Endothelial cell of umbilical vein (primary cell): ENCODE data around the gene VIT. TPM values are rescaled to one million over a fixed set of nuclear protein-coding genes. Genes with fewer than 3 reads are reported as not detected.

ENCODE experiments used
- BruUV-seq: library from RNA; stranded (reverse); fragments of 400-500 nt; replicated peaks from 2 replicates; lab custom pipeline; 2021; lab: Mats Ljungman, UMichigan
- CTCF ChIA-PET: fragments of 300-600, 350-600 bp; sonication (Branson Sonifier 250); formaldehyde crosslinking; loops from one replicate; lab custom pipeline; 2021; ENCODE audit warnings: antibody characterized with exemption, inconsistent platforms; lab: Charles Lee
- POLR2A ChIA-PET: fragments of 300-600, 350-600 bp; sonication (Branson Sonifier 250); formaldehyde crosslinking; loops from one replicate; lab custom pipeline; 2021; ENCODE audit warnings: antibody characterized with exemption, inconsistent platforms; lab: Charles Lee
- DNase-seq: peaks from one replicate; pipeline ENCODE4 v3.0.0-alpha.2; 2011; ENCODE audit warnings: low read depth, low spot score
- FAIRE-seq: peaks from 2 replicates; lab custom pipeline; 2011; peaks lifted over from hg19 to GRCh38; lab: Jason Lieb, UNC
- H2AFZ ChIP-seq: 2 replicates; pipeline ENCODE4 v1.6.0; 2012; ENCODE audit warnings: low read depth, low read length, control low read depth, inconsistent platforms
- H3K27ac ChIP-seq: 2 replicates; pipeline ENCODE4 v1.5.1; 2011; ENCODE audit warnings: low read depth, mild to moderate bottlenecking, control low read depth, low read length, moderate library complexity; ENCODE audit not compliant: insufficient read depth
- H3K27me3 ChIP-seq, 2 experiments: 2 replicates each; pipeline versions ENCODE4 v1.6.0 to v1.6.1; 2011; ENCODE audit warnings: low read length in 2 of 2, mixed read lengths in 1 of 2; ENCODE audit not compliant: control insufficient read depth in 2 of 2, insufficient read depth in 2 of 2
- H3K36me3 ChIP-seq, 2 experiments: 2 replicates in 1 of 2; 3 replicates in 1 of 2; pipeline ENCODE4 v1.5.1; 2011; ENCODE audit warnings: low read length in 2 of 2, mild to moderate bottlenecking in 1 of 2, moderate library complexity in 1 of 2; ENCODE audit not compliant: control insufficient read depth in 2 of 2, insufficient read depth in 2 of 2; ENCODE audit errors: extremely low read depth in 1 of 2
- H3K4me1 ChIP-seq: 3 replicates; pipeline ENCODE4 v1.5.1; 2011; ENCODE audit warnings: mild to moderate bottlenecking, low read length; ENCODE audit not compliant: control insufficient read depth, insufficient read depth; ENCODE audit errors: extremely low read depth
- H3K4me2 ChIP-seq: 2 replicates; pipeline ENCODE4 v1.6.1; 2011; ENCODE audit warnings: low read length, control low read depth, mixed read lengths; ENCODE audit not compliant: insufficient read depth
- H3K4me3 ChIP-seq, 3 experiments: fragments of 200-600 bp in 1 of 3; sonication (generic), shearing (Covaris generic) in 1 of 3; replicated peaks in 1 of 3; 2 replicates each; pipeline ENCODE4 v1.5.1; 2011 to 2016; ENCODE audit warnings: control low read depth in 3 of 3, low read length in 3 of 3, mild to moderate bottlenecking in 2 of 3, inconsistent platforms in 1 of 3, low read depth in 1 of 3, moderate library complexity in 1 of 3; ENCODE audit not compliant: insufficient read depth in 1 of 3
- H3K79me2 ChIP-seq: 2 replicates; pipeline ENCODE4 v1.6.0; 2012; ENCODE audit warnings: low read length, inconsistent platforms; ENCODE audit not compliant: control insufficient read depth, insufficient read depth
- H3K9ac ChIP-seq: replicated peaks from 2 replicates; pipeline ENCODE3; 2011; ENCODE audit warnings: low read length, control low read depth; ENCODE audit not compliant: insufficient read depth; ENCODE audit errors: extremely low read depth
- H3K9me1 ChIP-seq: replicated peaks from 3 replicates; pipeline ENCODE4 v1.6.0; 2011; ENCODE audit warnings: mild to moderate bottlenecking, low read length; ENCODE audit not compliant: control insufficient read depth, insufficient read depth; ENCODE audit errors: extremely low read depth
- H3K9me3 ChIP-seq: replicated peaks from 2 replicates; pipeline ENCODE4 v1.5.1; 2012; ENCODE audit warnings: low read length, inconsistent platforms; ENCODE audit not compliant: control insufficient read depth, insufficient read depth
- H4K20me1 ChIP-seq: replicated peaks from 2 replicates; pipeline ENCODE3; 2011; ENCODE audit warnings: mild to moderate bottlenecking, low read length; ENCODE audit not compliant: control insufficient read depth, insufficient read depth; ENCODE audit errors: extremely low read depth
- EZH2 ChIP-seq: IDR thresholded peaks from 2 replicates; pipeline ENCODE4 v1.6.1; 2012; ENCODE audit warnings: borderline replicate concordance, low read depth, mild to moderate bottlenecking, moderate library complexity, low read length, inconsistent platforms; ENCODE audit not compliant: severe bottlenecking
- FOS ChIP-seq: IDR thresholded peaks from 2 replicates; pipeline ENCODE4 v1.6.1; 2011; ENCODE audit warnings: mild to moderate bottlenecking, low read length, moderate library complexity, borderline replicate concordance; ENCODE audit not compliant: insufficient read depth
- GATA2 ChIP-seq: IDR thresholded peaks from 2 replicates; pipeline ENCODE4 v1.7.0; 2011; ENCODE audit warnings: low read depth, mild to moderate bottlenecking, moderate library complexity, mixed read lengths, low read length; ENCODE audit not compliant: insufficient read length, insufficient read depth
- JUN ChIP-seq: IDR thresholded peaks from 2 replicates; pipeline ENCODE4 v1.6.1; 2011; ENCODE audit warnings: borderline replicate concordance, low read depth; ENCODE audit not compliant: insufficient read length, insufficient read depth
- MYC ChIP-seq: IDR thresholded peaks from one replicate; pipeline ENCODE4 v1.6.1; 2011; ENCODE audit warnings: mild to moderate bottlenecking, low read depth, low read length
- POLR2A ChIP-seq: IDR thresholded peaks from 2 replicates; pipeline ENCODE4 v1.6.1; 2012; ENCODE audit warnings: low read depth, mild to moderate bottlenecking, control low read depth, low read length
- POLR2AphosphoS5 ChIP-seq: IDR thresholded peaks from 2 replicates; pipeline ENCODE4 v1.6.1; 2012; ENCODE audit warnings: low read depth, mild to moderate bottlenecking, control low read depth, low read length, moderate library complexity; ENCODE audit not compliant: insufficient read depth
- dilution Hi-C: fragments of 300-500 bp; cut with MboI; formaldehyde crosslinking; loops from one replicate; pipeline ENCODE4 v1.15.0; 2019; ENCODE audit warnings: low sequenced_read_pairs; ENCODE audit not compliant: extremely low pct_ligation_motif_present
- intact Hi-C: fragments of 100-400 bp; cut with micrococcal nuclease; formaldehyde crosslinking; loops from one replicate; pipeline ENCODE4 v1.10.0; 2022
- polyA plus RNA-seq, 4 experiments: library from polyadenylated mRNA; depleted of rRNA in 3 of 4; stranded (reverse) in 3 of 4; unstranded in 1 of 4; fragments of >200 nt; gene quantifications; 2 replicates each; pipeline versions ENCODE4 v1.2.1 to v1.2.3, GENCODE V29; 2011 to 2012; ENCODE audit warnings: missing spikeins in 1 of 4
- total RNA-seq: library from RNA; stranded (reverse); gene quantifications from 2 replicates; pipeline ENCODE4 v1.2.3, GENCODE V29; 2021
- TF ChIP-seq, protein P1 (sequence below), 2 donors: IDR thresholded peaks; 1 replicate in 1 of 2; 2 replicates in 1 of 2; pipeline ENCODE4 v1.5.1; 2011; ENCODE audit warnings: low read length in 2 of 2, mild to moderate bottlenecking in 2 of 2, moderate library complexity in 2 of 2, control low read depth in 1 of 2, inconsistent platforms in 1 of 2, low read depth in 1 of 2; ENCODE audit not compliant: insufficient read depth in 1 of 2; ENCODE audit errors: extremely low read depth in 1 of 2
- TF ChIP-seq, protein P2 (sequence below): IDR thresholded peaks from 2 replicates; pipeline ENCODE4 v1.6.1; 2011; ENCODE audit not compliant: insufficient read depth, insufficient read length

The VIT gene
- total and polyA plus RNA-seq, 2 donors (not counting 3 experiments of a cell fraction or from before 2014, with no cell fraction given): 0.54 to 0.88 TPM

DNA sequence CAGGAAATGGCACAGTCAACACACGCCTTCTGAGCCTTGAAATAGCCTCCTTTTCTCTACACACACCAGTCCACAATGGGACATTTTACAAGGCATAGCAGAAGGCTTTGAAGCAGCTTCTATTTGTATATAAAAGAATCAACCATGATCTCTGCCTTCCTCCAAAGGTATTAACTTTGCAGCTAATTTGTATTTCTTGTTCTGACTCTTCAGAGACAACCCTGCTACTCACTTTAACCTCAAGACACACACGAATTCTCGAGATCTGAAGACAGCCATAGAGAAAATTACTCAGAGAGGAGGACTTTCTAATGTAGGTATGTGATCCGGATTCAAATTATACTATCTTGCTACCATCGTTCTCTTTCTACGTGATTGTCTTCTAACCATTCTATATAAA lies 104.6 kb downstream of the VIT start:
- Histone ChIP-seq H3K4me1 (no peaks in the 10 kb centered on the region), H3K9me1 (no peaks in the 10 kb centered on the region), H3K27me3 (peaks cover 9 to 23% of the 10 kb centered on the region in 2 experiments), H3K36me3 (no peaks in the 10 kb centered on the region), H3K9ac (no peak overlapping the region), H3K9me3 (no peaks in the 10 kb centered on the region), H3K27ac (no peak overlapping the region), H3K4me3 (no peak overlapping the region), H2AFZ (no peak overlapping the region), H3K79me2 (no peaks in the 10 kb centered on the region), H4K20me1 (no peaks in the 10 kb centered on the region), H3K4me2 (no peak overlapping the region)
- CTCF ChIA-PET: interaction anchor here (1.1 kb wide), 1 partner anchor 16 kb away, joined by 3 read pairs; no protein-coding TSS in a partner anchor
- intact Hi-C loops (no loop called here), dilution Hi-C loops (no loop called here)
- TF ChIP-seq EZH2 (no peak), FOS (no peak), GATA2 (no peak), JUN (no peak), POLR2AphosphoS5 (no peak), MYC (no peak), POLR2A (no peak)
- TF ChIP-seq, protein P1, sequence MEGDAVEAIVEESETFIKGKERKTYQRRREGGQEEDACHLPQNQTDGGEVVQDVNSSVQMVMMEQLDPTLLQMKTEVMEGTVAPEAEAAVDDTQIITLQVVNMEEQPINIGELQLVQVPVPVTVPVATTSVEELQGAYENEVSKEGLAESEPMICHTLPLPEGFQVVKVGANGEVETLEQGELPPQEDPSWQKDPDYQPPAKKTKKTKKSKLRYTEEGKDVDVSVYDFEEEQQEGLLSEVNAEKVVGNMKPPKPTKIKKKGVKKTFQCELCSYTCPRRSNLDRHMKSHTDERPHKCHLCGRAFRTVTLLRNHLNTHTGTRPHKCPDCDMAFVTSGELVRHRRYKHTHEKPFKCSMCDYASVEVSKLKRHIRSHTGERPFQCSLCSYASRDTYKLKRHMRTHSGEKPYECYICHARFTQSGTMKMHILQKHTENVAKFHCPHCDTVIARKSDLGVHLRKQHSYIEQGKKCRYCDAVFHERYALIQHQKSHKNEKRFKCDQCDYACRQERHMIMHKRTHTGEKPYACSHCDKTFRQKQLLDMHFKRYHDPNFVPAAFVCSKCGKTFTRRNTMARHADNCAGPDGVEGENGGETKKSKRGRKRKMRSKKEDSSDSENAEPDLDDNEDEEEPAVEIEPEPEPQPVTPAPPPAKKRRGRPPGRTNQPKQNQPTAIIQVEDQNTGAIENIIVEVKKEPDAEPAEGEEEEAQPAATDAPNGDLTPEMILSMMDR (IDR thresholded peaks at IDR 0.05; ENCODE audit: extremely low read depth in 1 of 2, insufficient read depth in 1 of 2, low read depth in 1 of 2, low read length in 2 of 2): no peak
- TF ChIP-seq, protein P2, sequence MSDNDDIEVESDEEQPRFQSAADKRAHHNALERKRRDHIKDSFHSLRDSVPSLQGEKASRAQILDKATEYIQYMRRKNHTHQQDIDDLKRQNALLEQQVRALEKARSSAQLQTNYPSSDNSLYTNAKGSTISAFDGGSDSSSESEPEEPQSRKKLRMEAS: no peak
- DNase-seq: no peak
- BruUV-seq: no TSS peak
- POLR2A ChIA-PET: no interaction called here
- no peak for FAIRE-seq
